ENCODE measurements around the gene SLC22A17.

Gene SLC22A17

GRCh38 chr14:23355871-23356435, 3.3 kb upstream of the SLC22A17 start:
- no peak overlapping the region for H3K27ac ChIP-seq (ENCODE audit: low read depth, low read length)
- no peaks in the 10 kb centered on the region for H3K9me3 ChIP-seq (ENCODE audit: control insufficient read depth in 5 of 5, low read length in 5 of 5)
- H3K4me1 ChIP-seq (ENCODE audit: control insufficient read depth in 5 of 5, insufficient read depth in 5 of 5, low read length in 5 of 5), result peaks cover 2 to 21% (median 17%) of the 10 kb centered on the region in 5 donors
- H3K27me3 ChIP-seq (ENCODE audit: control insufficient read depth in 5 of 5, insufficient read depth in 4 of 5, low read length in 5 of 5), result peaks cover 2 to 17% (median 10%) of the 10 kb centered on the region in 5 donors
- no peak overlapping the region for H3K9ac ChIP-seq (ENCODE audit: low read length in 5 of 5)
- H3K36me3 ChIP-seq (ENCODE audit: control insufficient read depth in 5 of 5, insufficient read depth in 5 of 5, low read length in 5 of 5), result peaks cover 0 to 30% (median 14%) of the 10 kb centered on the region in 5 donors
- no peak overlapping the region for H3K4me3 ChIP-seq (ENCODE audit: low read depth in 1 of 5, low read length in 5 of 5)

- H3K9ac ChIP-seq (ENCODE audit: low read length in 5 of 5), result no peak overlapping the region
- no peak overlapping the region for H3K4me3 ChIP-seq (ENCODE audit: low read depth in 1 of 5, low read length in 5 of 5)
- peaks cover 2 to 18% (median 17%) of the 10 kb centered on the region in 5 donors for H3K4me1 ChIP-seq (ENCODE audit: control insufficient read depth in 5 of 5, insufficient read depth in 5 of 5, low read length in 5 of 5)
- H3K9me3 ChIP-seq (ENCODE audit: control insufficient read depth in 5 of 5, low read length in 5 of 5), result no peaks in the 10 kb centered on the region
- no peak overlapping the region for H3K27ac ChIP-seq (ENCODE audit: low read depth, low read length)
- H3K36me3 ChIP-seq (ENCODE audit: control insufficient read depth in 5 of 5, insufficient read depth in 5 of 5, low read length in 5 of 5), result peaks cover 0 to 25% (median 13%) of the 10 kb centered on the region in 5 donors
- peaks cover 2 to 19% (median 10%) of the 10 kb centered on the region in 5 donors for H3K27me3 ChIP-seq (ENCODE audit: control insufficient read depth in 5 of 5, insufficient read depth in 4 of 5, low read length in 5 of 5)
These were observed 2.3 kb upstream of the SLC22A17 start for GRCh38 chr14:23354990-23355389.

- H3K9me3 ChIP-seq (ENCODE audit: control insufficient read depth in 5 of 5, low read length in 5 of 5), result no peaks in the 10 kb centered on the region
- H3K27me3 ChIP-seq (ENCODE audit: control insufficient read depth in 5 of 5, insufficient read depth in 4 of 5, low read length in 5 of 5), result peaks cover 2 to 19% (median 10%) of the 10 kb centered on the region in 5 donors
- no peak overlapping the region for H3K27ac ChIP-seq (ENCODE audit: low read depth, low read length)
- no peak overlapping the region for H3K4me3 ChIP-seq (ENCODE audit: low read depth in 1 of 5, low read length in 5 of 5)
- H3K9ac ChIP-seq (ENCODE audit: low read length in 5 of 5), result no peak overlapping the region
- H3K36me3 ChIP-seq (ENCODE audit: control insufficient read depth in 5 of 5, insufficient read depth in 5 of 5, low read length in 5 of 5), result peaks cover 0 to 15% (median 7%) of the 10 kb centered on the region in 5 donors
- peaks cover 2 to 18% (median 17%) of the 10 kb centered on the region in 5 donors for H3K4me1 ChIP-seq (ENCODE audit: control insufficient read depth in 5 of 5, insufficient read depth in 5 of 5, low read length in 5 of 5)
These were observed 720 bp upstream of the SLC22A17 start for GRCh38 chr14:23353433-23353780.

- H3K9ac ChIP-seq (ENCODE audit: low read length in 5 of 5), result peak overlapping the region in 2 of 5 donors; percentile 23 to 45
- H3K27ac ChIP-seq (ENCODE audit: low read depth, low read length), result no peak overlapping the region
- peaks cover 2 to 22% (median 10%) of the 10 kb centered on the region in 5 donors for H3K27me3 ChIP-seq (ENCODE audit: control insufficient read depth in 5 of 5, insufficient read depth in 4 of 5, low read length in 5 of 5)
- H3K9me3 ChIP-seq (ENCODE audit: control insufficient read depth in 5 of 5, low read length in 5 of 5), result no peaks in the 10 kb centered on the region
- peak overlapping the region in 4 of 5 donors; percentile 58 to 68 (median 64) for H3K4me3 ChIP-seq (ENCODE audit: low read depth in 1 of 5, low read length in 5 of 5)
- peaks cover 2 to 18% (median 17%) of the 10 kb centered on the region in 5 donors for H3K4me1 ChIP-seq (ENCODE audit: control insufficient read depth in 5 of 5, insufficient read depth in 5 of 5, low read length in 5 of 5)
- H3K36me3 ChIP-seq (ENCODE audit: control insufficient read depth in 5 of 5, insufficient read depth in 5 of 5, low read length in 5 of 5), result peaks cover 0 to 2% (median 0%) of the 10 kb centered on the region in 5 donors
These were observed 794 bp downstream of the SLC22A17 start for GRCh38 chr14:23351681-23352505.

- H3K9me3 ChIP-seq (ENCODE audit: control insufficient read depth in 5 of 5, low read length in 5 of 5), result no peaks in the 10 kb centered on the region
- no peaks in the 10 kb centered on the region for H3K36me3 ChIP-seq (ENCODE audit: control insufficient read depth in 5 of 5, insufficient read depth in 5 of 5, low read length in 5 of 5)
- H3K27ac ChIP-seq (ENCODE audit: low read depth, low read length), result no peak overlapping the region
- H3K4me3 ChIP-seq (ENCODE audit: low read depth in 1 of 5, low read length in 5 of 5), result no peak overlapping the region
- H3K4me1 ChIP-seq (ENCODE audit: control insufficient read depth in 5 of 5, insufficient read depth in 5 of 5, low read length in 5 of 5), result peaks cover 2 to 18% (median 17%) of the 10 kb centered on the region in 5 donors
- H3K9ac ChIP-seq (ENCODE audit: low read length in 5 of 5), result no peak overlapping the region
- peaks cover 2 to 20% (median 10%) of the 10 kb centered on the region in 5 donors for H3K27me3 ChIP-seq (ENCODE audit: control insufficient read depth in 5 of 5, insufficient read depth in 4 of 5, low read length in 5 of 5)
These were observed 3.4 kb downstream of the SLC22A17 start for GRCh38 chr14:23349156-23349845.

GRCh38 chr14:23348297-23348655, 4.4 kb downstream of the SLC22A17 start:
- H3K9ac ChIP-seq (ENCODE audit: low read length in 5 of 5), result no peak overlapping the region
- no peak overlapping the region for H3K27ac ChIP-seq (ENCODE audit: low read depth, low read length)
- H3K9me3 ChIP-seq (ENCODE audit: control insufficient read depth in 5 of 5, low read length in 5 of 5), result no peaks in the 10 kb centered on the region

GRCh38 chr14:23347406-23348296, 5.0 kb downstream of the SLC22A17 start:
- Histone ChIP-seq H3K27me3 (ENCODE audit: control insufficient read depth in 5 of 5, insufficient read depth in 4 of 5, low read length in 5 of 5) (peaks cover 2 to 20% (median 10%) of the 10 kb centered on the region in 5 donors), H3K4me3 (ENCODE audit: low read depth in 1 of 5, low read length in 5 of 5) (no peak overlapping the region), H3K36me3 (ENCODE audit: control insufficient read depth in 5 of 5, insufficient read depth in 5 of 5, low read length in 5 of 5) (no peaks in the 10 kb centered on the region), H3K9ac (ENCODE audit: low read length in 5 of 5) (no peak overlapping the region), H3K9me3 (ENCODE audit: control insufficient read depth in 5 of 5, low read length in 5 of 5) (no peaks in the 10 kb centered on the region), H3K4me1 (ENCODE audit: control insufficient read depth in 5 of 5, insufficient read depth in 5 of 5, low read length in 5 of 5) (peaks cover 0 to 12% (median 11%) of the 10 kb centered on the region in 5 donors), H3K27ac (ENCODE audit: low read depth, low read length) (no peak overlapping the region)

More at GRCh38 chr14:23348297-23348655, 4.4 kb downstream of the SLC22A17 start:
- Histone ChIP-seq H3K4me3 (ENCODE audit: low read depth in 1 of 5, low read length in 5 of 5) (no peak overlapping the region), H3K4me1 (ENCODE audit: control insufficient read depth in 5 of 5, insufficient read depth in 5 of 5, low read length in 5 of 5) (peaks cover 2 to 18% (median 17%) of the 10 kb centered on the region in 5 donors), H3K27me3 (ENCODE audit: control insufficient read depth in 5 of 5, insufficient read depth in 4 of 5, low read length in 5 of 5) (peaks cover 2 to 20% (median 10%) of the 10 kb centered on the region in 5 donors), H3K36me3 (ENCODE audit: control insufficient read depth in 5 of 5, insufficient read depth in 5 of 5, low read length in 5 of 5) (no peaks in the 10 kb centered on the region)

GRCh38 chr14:23346693-23347405, 5.8 kb downstream of the SLC22A17 start:
- Histone ChIP-seq H3K9ac (ENCODE audit: low read length in 5 of 5) (no peak overlapping the region), H3K27me3 (ENCODE audit: control insufficient read depth in 5 of 5, insufficient read depth in 4 of 5, low read length in 5 of 5) (peaks cover 2 to 14% (median 6%) of the 10 kb centered on the region in 5 donors), H3K4me1 (ENCODE audit: control insufficient read depth in 5 of 5, insufficient read depth in 5 of 5, low read length in 5 of 5) (peaks cover 0 to 4% (median 3%) of the 10 kb centered on the region in 5 donors), H3K4me3 (ENCODE audit: low read depth in 1 of 5, low read length in 5 of 5) (no peak overlapping the region), H3K9me3 (ENCODE audit: control insufficient read depth in 5 of 5, low read length in 5 of 5) (no peaks in the 10 kb centered on the region), H3K36me3 (ENCODE audit: control insufficient read depth in 5 of 5, insufficient read depth in 5 of 5, low read length in 5 of 5) (no peaks in the 10 kb centered on the region), H3K27ac (ENCODE audit: low read depth, low read length) (no peak overlapping the region)
